GM23338 (cell line): ENCODE results near the gene ROBO1.

ENCODE experiments used
- CREB1 ChIP-seq: fragments of 250-450 bp; sonication (Bioruptor Pico); IDR thresholded peaks from 2 replicates; pipeline ENCODE4 v1.5.0; 2020; ENCODE audit warnings: low read depth, mild to moderate bottlenecking, moderate library complexity
- CTCF ChIP-seq, 2 experiments: fragments of 200-600 bp in 1 of 2; sonication (generic) in 1 of 2; conservative IDR thresholded peaks; 2 replicates each; pipeline versions ENCODE4 v1.5.1 to v1.6.1; 2016 to 2017; ENCODE audit warnings: antibody characterized with exemption in 2 of 2, low read depth in 2 of 2, mild to moderate bottlenecking in 2 of 2, moderate library complexity in 1 of 2
- ETS1 ChIP-seq: IDR thresholded peaks from 2 replicates; pipeline ENCODE4 v1.6.1; 2016; ENCODE audit warnings: antibody characterized with exemption
- EZH2 ChIP-seq: fragments of 200-600 bp; sonication (generic); IDR thresholded peaks from one replicate; pipeline ENCODE4 v1.8.0; 2017; ENCODE audit warnings: antibody characterized with exemption, mild to moderate bottlenecking, low read depth; ENCODE audit not compliant: unreplicated experiment
- EZH2phosphoT487 ChIP-seq: fragments of 200-600 bp; sonication (generic); IDR thresholded peaks from one replicate; pipeline ENCODE4 v1.8.1; 2018; ENCODE audit warnings: antibody characterized with exemption; ENCODE audit not compliant: unreplicated experiment
- JUNB ChIP-seq: IDR thresholded peaks from one replicate; pipeline ENCODE4 v1.6.1; 2016; ENCODE audit warnings: antibody characterized with exemption; ENCODE audit not compliant: unreplicated experiment
- POLR2AphosphoS5 ChIP-seq: IDR thresholded peaks from 2 replicates; pipeline ENCODE4 v1.6.1; 2016; ENCODE audit warnings: antibody characterized with exemption, low read depth
- REST ChIP-seq: IDR thresholded peaks from one replicate; pipeline ENCODE4 v1.6.1; 2018; ENCODE audit warnings: antibody characterized with exemption; ENCODE audit not compliant: unreplicated experiment
- STAT1 ChIP-seq: IDR thresholded peaks from one replicate; pipeline ENCODE4 v1.6.1; 2016; ENCODE audit warnings: antibody characterized with exemption; ENCODE audit not compliant: unreplicated experiment
- ZNF331 ChIP-seq: fragments of 250-450 bp; sonication (Bioruptor Pico); IDR thresholded peaks from 2 replicates; pipeline ENCODE4 v1.5.0; 2020; ENCODE audit warnings: low read depth, mild to moderate bottlenecking, moderate library complexity
- ZNF462 ChIP-seq: fragments of 250-450 bp; sonication (Bioruptor Pico); IDR thresholded peaks from 2 replicates; pipeline ENCODE4 v1.5.0; 2020; ENCODE audit warnings: mild to moderate bottlenecking, moderate library complexity

GRCh38 chr3:78857494-78858111, 910.2 kb downstream of the ROBO1 start:
- TF ChIP-seq CTCF (conservative IDR thresholded peaks at IDR 0.05; ENCODE audit: low read depth in 2 of 2) (peak in 1 of 2 experiments; percentile 52; a peak in 2 of 4 replicates), POLR2AphosphoS5 (no peak), EZH2 (no peak), ZNF331 (CRISPR knock-in tag) (no peak), EZH2phosphoT487 (no peak), CREB1 (no peak), ETS1 (no peak), ZNF462 (CRISPR knock-in tag) (no peak), STAT1 (no peak), REST (no peak), JUNB (no peak)
